GM12878 (cell line): ENCODE data around the gene SMOC2. TPM values are rescaled to one million over a fixed set of nuclear protein-coding genes. Genes with fewer than 3 reads are reported as not detected.

Experiments used
- ATAC-seq: fragments of 200-7000 bp; cut with Tn5 transposase; 3 replicates; pipeline ENCODE4 v1.9.1; 2020; ENCODE audit warnings: mild to moderate bottlenecking, moderate library complexity
- BruUV-seq: library from RNA; stranded (reverse); fragments of 400-500 nt; replicated peaks from 2 replicates; lab custom pipeline; 2021; lab: Mats Ljungman, UMichigan
- CTCF ChIA-PET: fragments of 300-600 bp; sonication (Branson Sonifier 250); formaldehyde crosslinking; extraction: SDS; loops from one replicate; lab custom pipeline; 2021; ENCODE audit warnings: inconsistent platforms; lab: Yijun Ruan, JAX
- POLR2A ChIA-PET: fragments of 350-600 bp; formaldehyde crosslinking; extraction: SDS; loops from one replicate; lab custom pipeline; 2021; ENCODE audit warnings: inconsistent platforms; lab: Charles Lee
- RAD21 ChIA-PET: fragments of 300-600 bp; sonication (Branson Sonifier 250); formaldehyde crosslinking; loops from one replicate; lab custom pipeline; 2023; ENCODE audit warnings: antibody characterized with exemption; ENCODE audit not compliant: unreplicated experiment; lab: Charles Lee
- SMC1A ChIA-PET: fragments of 300-600 bp; sonication (Branson Sonifier 250); formaldehyde crosslinking; loops from one replicate; lab custom pipeline; 2023; ENCODE audit not compliant: unreplicated experiment, uncharacterized antibody; lab: Charles Lee
- DNase-seq: peaks from one replicate; pipeline ENCODE4 v3.0.0-alpha.2; 2011; ENCODE audit warnings: low read depth, low spot score
- FAIRE-seq: peaks from 3 replicates; lab custom pipeline; 2011; peaks lifted over from hg19 to GRCh38; lab: Jason Lieb, UNC
- H2AFZ ChIP-seq: 2 replicates; pipeline ENCODE4 v1.6.0; 2011; ENCODE audit warnings: low read depth, low read length, control low read depth; ENCODE audit not compliant: control insufficient read depth
- H3K27ac ChIP-seq: 2 replicates; pipeline ENCODE4 v1.5.1; 2011; ENCODE audit warnings: control low read depth; ENCODE audit not compliant: control insufficient read depth, insufficient read depth
- H3K27me3 ChIP-seq, 2 experiments: replicated peaks in 1 of 2; 2 replicates each; pipeline versions ENCODE4 v1.6.0 to v1.6.1; 2011; ENCODE audit warnings: low read length in 1 of 2; ENCODE audit not compliant: control insufficient read depth in 2 of 2, insufficient read depth in 2 of 2
- H3K36me3 ChIP-seq, 2 experiments: 2 replicates each; pipeline ENCODE4 v1.5.1; 2011; ENCODE audit warnings: low read length in 1 of 2; ENCODE audit not compliant: control insufficient read depth in 2 of 2, insufficient read depth in 2 of 2
- H3K4me1 ChIP-seq: 2 replicates; pipeline ENCODE4 v1.6.1; 2011; ENCODE audit warnings: mild to moderate bottlenecking, low read length, moderate library complexity, mixed read lengths; ENCODE audit not compliant: control insufficient read depth, insufficient read depth
- H3K4me2 ChIP-seq: 2 replicates; pipeline ENCODE4 v1.6.0; 2011; ENCODE audit warnings: control low read depth; ENCODE audit not compliant: control insufficient read depth, insufficient read depth
- H3K4me3 ChIP-seq: fragments of 200-600 bp; sonication (generic); 2 replicates; pipeline ENCODE4 v1.5.1; 2016
- H3K79me2 ChIP-seq: 2 replicates; pipeline ENCODE4 v1.6.0; 2011; ENCODE audit warnings: low read length; ENCODE audit not compliant: control insufficient read depth, insufficient read depth
- H3K9ac ChIP-seq: 2 replicates; pipeline ENCODE4 v1.8.0; 2011; ENCODE audit warnings: low read length, control low read depth, mixed read lengths; ENCODE audit not compliant: control insufficient read depth, insufficient read depth
- H3K9me3 ChIP-seq: replicated peaks from 3 replicates; pipeline ENCODE4 v1.5.1; 2011; ENCODE audit warnings: mild to moderate bottlenecking, low read length; ENCODE audit not compliant: control insufficient read depth, insufficient read depth
- H4K20me1 ChIP-seq: 2 replicates; pipeline ENCODE4 v1.6.0; 2011; ENCODE audit not compliant: control insufficient read depth, insufficient read depth
- CHD4 ChIP-seq: fragments of 200-600 bp; sonication (generic); IDR thresholded peaks from 2 replicates; pipeline ENCODE4 v1.6.1; 2016; ENCODE audit warnings: mild to moderate bottlenecking
- IKZF2 ChIP-seq, 2 experiments: fragments of 450-650 bp; IDR thresholded peaks; 2 replicates each; pipeline ENCODE4 v1.6.1; 2017; ENCODE audit warnings: mild to moderate bottlenecking in 2 of 2, moderate library complexity in 2 of 2
- JUNB ChIP-seq: IDR thresholded peaks from 2 replicates; pipeline ENCODE4 v1.6.1; 2016; ENCODE audit warnings: antibody characterized with exemption, mild to moderate bottlenecking
- MEF2A ChIP-seq: IDR thresholded peaks from 2 replicates; pipeline ENCODE4 v1.6.1; 2011; ENCODE audit warnings: low read depth, mild to moderate bottlenecking, low read length, moderate library complexity; ENCODE audit not compliant: insufficient read depth
- NR2C2 ChIP-seq: IDR thresholded peaks from 2 replicates; pipeline ENCODE4 v1.6.1; 2011; ENCODE audit warnings: borderline replicate concordance, low read depth; ENCODE audit not compliant: control insufficient read depth, insufficient read length
- RAD51 ChIP-seq: fragments of 450-650 bp; IDR thresholded peaks from 2 replicates; pipeline ENCODE4 v1.6.1; 2016; ENCODE audit warnings: moderate library complexity, mild to moderate bottlenecking, inconsistent platforms
- RELA ChIP-seq: fragments of 450-650 bp; IDR thresholded peaks from 2 replicates; pipeline ENCODE4 v1.8.0; 2014; ENCODE audit warnings: borderline replicate concordance; ENCODE audit not compliant: partially characterized antibody
- WRNIP1 ChIP-seq: IDR thresholded peaks from 2 replicates; pipeline ENCODE4 v1.6.1; 2011; ENCODE audit warnings: low read depth, low read length, improper control_type of control experiment, borderline replicate concordance
- WGBS: methylation state at CpG from one replicate; pipeline ENCODE4 v1.1.6; 2016; ENCODE audit warnings: low lambda C conversion rate; ENCODE audit not compliant: insufficient replicate concordance, insufficient coverage; ENCODE audit errors: missing lambda C conversion rate; 5-methylcytosine and 5-hydroxymethylcytosine counted together
- in situ Hi-C: fragments of 300-500 bp; cut with MboI; formaldehyde crosslinking; loops from 9 replicates; pipeline ENCODE4 v1.14.3; 2018; ENCODE audit warnings: mixed read lengths
- intact Hi-C: fragments of 100-400 bp; cut with micrococcal nuclease; formaldehyde crosslinking; loops from one replicate; pipeline ENCODE4 v1.14.2; 2022; ENCODE audit not compliant: unreplicated experiment
- polyA plus RNA-seq, 11 experiments: library from polyadenylated mRNA; depleted of rRNA in 4 of 11; unstranded in 6 of 11; stranded (reverse) in 5 of 11; fragments of >200 nt; fragmentation: Nextera tagmentation in 4 of 11; fragmentation: Illumina TruSeq in 1 of 11; extraction: Ambion mirVana in 4 of 11; extraction: Trizol in 1 of 11; gene quantifications; 1 replicate in 1 of 11; 2 replicates in 10 of 11; pipeline versions ENCODE4 v1.2.1 to v1.2.3, GENCODE V29; 2011 to 2016; ENCODE audit warnings: inconsistent platforms in 2 of 11, missing spikeins in 2 of 11, low read depth in 1 of 11
- total RNA-seq, 4 experiments: library from RNA; depleted of rRNA in 3 of 4; stranded (reverse); fragments of >200 nt in 3 of 4; fragmentation: Illumina TruSeq in 1 of 4; extraction: Trizol in 1 of 4; gene quantifications; 2 replicates each; pipeline versions ENCODE4 v1.2.1 to v1.2.3, GENCODE V29; 2013 to 2021
- TF ChIP-seq, protein P1 (sequence below): fragments of 450-650 bp; IDR thresholded peaks from 2 replicates; pipeline ENCODE4 v1.6.1; 2017; ENCODE audit warnings: mild to moderate bottlenecking, low read depth, inconsistent platforms; ENCODE audit not compliant: poor library complexity, severe bottlenecking
- TF ChIP-seq, protein P2 (sequence below): fragments of 450-650 bp; IDR thresholded peaks from 2 replicates; pipeline ENCODE4 v1.6.1; 2017; ENCODE audit warnings: mild to moderate bottlenecking, moderate library complexity

The SMOC2 gene
- total and polyA plus RNA-seq, 10 of the 15 experiments (the other 5 are each of a cell fraction or from before 2014, with no cell fraction given): 0.10 to 0.12 TPM; not detected in 8

DNA sequence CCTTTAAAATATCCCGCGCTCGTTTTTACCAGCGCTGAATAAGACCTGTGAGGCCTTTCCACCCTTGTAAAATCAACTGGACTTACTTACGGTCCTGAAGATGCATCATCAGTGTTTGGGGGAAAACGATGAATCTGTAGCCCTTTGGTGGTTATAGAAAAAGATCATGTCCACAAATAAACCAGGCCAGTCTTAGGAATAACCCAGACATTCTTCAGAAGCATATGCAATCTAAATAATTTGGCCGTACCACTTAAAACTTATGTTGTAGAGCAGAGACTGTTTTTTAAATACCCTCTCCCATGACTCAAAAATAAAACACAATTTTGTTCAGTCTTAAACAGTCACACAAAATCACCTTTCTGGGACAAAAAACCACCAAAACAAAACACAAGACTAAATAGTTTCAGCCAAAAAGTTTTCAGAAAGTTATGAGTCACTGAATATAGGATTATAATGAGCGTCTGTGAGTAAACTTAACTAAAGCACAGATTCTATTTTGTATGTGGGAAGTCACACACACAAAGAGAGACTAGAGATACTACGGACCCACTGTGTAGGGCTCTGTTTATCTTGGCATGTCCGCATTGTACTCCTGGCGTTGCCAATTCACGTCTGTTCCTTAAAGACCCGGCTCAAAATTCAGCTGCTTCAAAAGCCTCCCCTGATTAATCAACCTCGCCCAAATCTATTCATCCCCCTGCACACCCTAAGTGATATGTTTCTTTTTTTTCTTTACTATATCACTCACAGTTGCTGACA, 26.5 kb upstream of the SMOC2 start:
- H3K4me1 ChIP-seq: no peaks in the 10 kb centered on the region
- no peak overlapping the region for H3K4me2 ChIP-seq
- no peaks in the 10 kb centered on the region for H3K36me3 ChIP-seq
- POLR2A ChIA-PET: no interaction called here
- no peak overlapping the region for H2AFZ ChIP-seq
- no peaks in the 10 kb centered on the region; the same call in 2 of the 3 replicates for H3K9me3 ChIP-seq
- no peak overlapping the region for H3K27ac ChIP-seq
- FAIRE-seq (no peak), ATAC-seq (no peak), DNase-seq (no peak)
- SMC1A ChIA-PET: no interaction called here
- BruUV-seq: no TSS peak
- CTCF ChIA-PET: no interaction called here
- H3K9ac ChIP-seq: no peak overlapping the region
- in situ Hi-C loops: no loop called here
- no peak overlapping the region for H3K4me3 ChIP-seq
- no peaks in the 10 kb centered on the region for H3K27me3 ChIP-seq
- 56% methylated on average over 14 of the region's 14 CpGs for WGBS
- H4K20me1 ChIP-seq: no peaks in the 10 kb centered on the region
- intact Hi-C loops: no loop called here
- RAD21 ChIA-PET: no interaction called here
- TF ChIP-seq IKZF2 (IDR thresholded peaks at IDR 0.05): no peak
- TF ChIP-seq RELA: no peak
- TF ChIP-seq NR2C2: no peak
- no peak for TF ChIP-seq MEF2A
- no peak for TF ChIP-seq WRNIP1
- TF ChIP-seq, protein P1, sequence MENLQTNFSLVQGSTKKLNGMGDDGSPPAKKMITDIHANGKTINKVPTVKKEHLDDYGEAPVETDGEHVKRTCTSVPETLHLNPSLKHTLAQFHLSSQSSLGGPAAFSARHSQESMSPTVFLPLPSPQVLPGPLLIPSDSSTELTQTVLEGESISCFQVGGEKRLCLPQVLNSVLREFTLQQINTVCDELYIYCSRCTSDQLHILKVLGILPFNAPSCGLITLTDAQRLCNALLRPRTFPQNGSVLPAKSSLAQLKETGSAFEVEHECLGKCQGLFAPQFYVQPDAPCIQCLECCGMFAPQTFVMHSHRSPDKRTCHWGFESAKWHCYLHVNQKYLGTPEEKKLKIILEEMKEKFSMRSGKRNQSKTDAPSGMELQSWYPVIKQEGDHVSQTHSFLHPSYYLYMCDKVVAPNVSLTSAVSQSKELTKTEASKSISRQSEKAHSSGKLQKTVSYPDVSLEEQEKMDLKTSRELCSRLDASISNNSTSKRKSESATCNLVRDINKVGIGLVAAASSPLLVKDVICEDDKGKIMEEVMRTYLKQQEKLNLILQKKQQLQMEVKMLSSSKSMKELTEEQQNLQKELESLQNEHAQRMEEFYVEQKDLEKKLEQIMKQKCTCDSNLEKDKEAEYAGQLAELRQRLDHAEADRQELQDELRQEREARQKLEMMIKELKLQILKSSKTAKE: no peak
- TF ChIP-seq, protein P2, sequence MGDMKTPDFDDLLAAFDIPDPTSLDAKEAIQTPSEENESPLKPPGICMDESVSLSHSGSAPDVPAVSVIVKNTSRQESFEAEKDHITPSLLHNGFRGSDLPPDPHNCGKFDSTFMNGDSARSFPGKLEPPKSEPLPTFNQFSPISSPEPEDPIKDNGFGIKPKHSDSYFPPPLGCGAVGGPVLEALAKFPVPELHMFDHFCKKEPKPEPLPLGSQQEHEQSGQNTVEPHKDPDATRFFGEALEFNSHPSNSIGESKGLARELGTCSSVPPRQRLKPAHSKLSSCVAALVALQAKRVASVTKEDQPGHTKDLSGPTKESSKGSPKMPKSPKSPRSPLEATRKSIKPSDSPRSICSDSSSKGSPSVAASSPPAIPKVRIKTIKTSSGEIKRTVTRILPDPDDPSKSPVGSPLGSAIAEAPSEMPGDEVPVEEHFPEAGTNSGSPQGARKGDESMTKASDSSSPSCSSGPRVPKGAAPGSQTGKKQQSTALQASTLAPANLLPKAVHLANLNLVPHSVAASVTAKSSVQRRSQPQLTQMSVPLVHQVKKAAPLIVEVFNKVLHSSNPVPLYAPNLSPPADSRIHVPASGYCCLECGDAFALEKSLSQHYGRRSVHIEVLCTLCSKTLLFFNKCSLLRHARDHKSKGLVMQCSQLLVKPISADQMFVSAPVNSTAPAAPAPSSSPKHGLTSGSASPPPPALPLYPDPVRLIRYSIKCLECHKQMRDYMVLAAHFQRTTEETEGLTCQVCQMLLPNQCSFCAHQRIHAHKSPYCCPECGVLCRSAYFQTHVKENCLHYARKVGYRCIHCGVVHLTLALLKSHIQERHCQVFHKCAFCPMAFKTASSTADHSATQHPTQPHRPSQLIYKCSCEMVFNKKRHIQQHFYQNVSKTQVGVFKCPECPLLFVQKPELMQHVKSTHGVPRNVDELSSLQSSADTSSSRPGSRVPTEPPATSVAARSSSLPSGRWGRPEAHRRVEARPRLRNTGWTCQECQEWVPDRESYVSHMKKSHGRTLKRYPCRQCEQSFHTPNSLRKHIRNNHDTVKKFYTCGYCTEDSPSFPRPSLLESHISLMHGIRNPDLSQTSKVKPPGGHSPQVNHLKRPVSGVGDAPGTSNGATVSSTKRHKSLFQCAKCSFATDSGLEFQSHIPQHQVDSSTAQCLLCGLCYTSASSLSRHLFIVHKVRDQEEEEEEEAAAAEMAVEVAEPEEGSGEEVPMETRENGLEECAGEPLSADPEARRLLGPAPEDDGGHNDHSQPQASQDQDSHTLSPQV: no peak
- no peak for TF ChIP-seq JUNB
- no peak for TF ChIP-seq RAD51
- TF ChIP-seq CHD4: no peak
- no peaks in the 10 kb centered on the region for H3K79me2 ChIP-seq
